ENCODE data around the gene CNRIP1.

The CNRIP1 gene

DNA sequence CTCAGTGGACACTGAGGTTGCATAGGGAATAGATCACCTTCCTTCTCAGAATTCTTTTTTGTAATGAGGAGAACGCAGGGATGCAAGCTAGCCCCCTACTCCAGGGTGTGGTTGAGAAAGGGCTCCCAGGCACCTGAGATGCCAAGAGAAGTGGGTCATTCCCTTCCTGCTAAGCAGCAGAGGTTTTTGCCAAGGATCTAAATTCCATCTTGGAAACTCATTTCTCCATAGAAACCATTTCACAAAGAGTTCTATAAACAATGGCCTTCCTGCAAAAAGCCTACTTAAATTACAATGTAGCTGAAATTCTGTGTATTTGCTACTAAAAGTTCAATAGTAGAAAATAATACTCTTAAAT lies 63.7 kb downstream of the CNRIP1 start:
- Histone ChIP-seq H3K4me3 (ENCODE audit: low read depth in 1 of 2, low read length in 2 of 2) (no peak overlapping the region), H3K27me3 (ENCODE audit: control insufficient read depth in 1 of 2, insufficient read depth in 2 of 2, low read length in 2 of 2) (no peaks in the 10 kb centered on the region), H3K4me1 (ENCODE audit: insufficient read depth, low read length) (peaks cover 8% of the 10 kb centered on the region), H3K27ac (ENCODE audit: low read depth, low read length) (no peak overlapping the region), H3K9ac (ENCODE audit: low read length) (no peak overlapping the region), H3K9me3 (ENCODE audit: low read length) (no peaks in the 10 kb centered on the region), H3K36me3 (ENCODE audit: insufficient read depth, low read length) (no peaks in the 10 kb centered on the region)

DNA sequence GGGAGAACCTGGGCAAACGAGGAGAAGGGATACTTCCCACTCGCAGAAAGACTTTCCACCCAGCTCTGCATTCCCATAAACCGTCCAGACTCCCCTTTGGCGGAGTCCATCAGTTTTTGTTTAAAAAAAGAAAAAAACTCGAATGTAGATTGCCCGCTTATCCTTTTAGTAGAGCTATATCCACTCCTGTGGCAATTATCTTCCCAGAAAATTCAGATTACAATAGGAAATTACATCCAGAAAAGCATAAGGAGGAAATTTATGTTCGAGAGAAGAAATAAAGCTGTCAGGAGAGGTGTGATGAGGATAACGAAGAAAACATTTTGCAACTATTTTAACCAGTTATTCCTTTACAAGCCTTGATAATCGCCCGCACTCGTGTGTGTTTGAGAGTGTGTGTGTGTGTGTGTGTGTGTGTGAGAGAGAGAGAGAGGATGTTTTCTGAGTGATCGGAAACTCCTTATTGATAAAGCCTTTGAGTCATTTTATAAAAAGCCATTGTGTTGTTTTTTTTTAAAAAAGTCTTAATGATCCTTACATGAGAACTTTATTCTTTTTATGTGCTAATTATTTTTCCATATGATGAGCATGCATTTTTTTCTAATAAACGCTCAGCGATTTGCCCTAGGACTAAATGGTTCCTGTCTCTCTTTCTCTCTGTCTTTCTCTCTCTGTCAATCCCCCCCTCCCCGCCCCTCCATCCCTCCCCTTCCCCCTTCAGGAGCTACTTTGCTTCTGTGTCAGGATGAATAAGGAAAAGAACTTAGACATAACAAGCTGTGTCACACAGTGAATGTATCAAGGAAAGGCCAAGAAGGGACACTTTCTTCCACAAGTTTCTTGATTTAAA lies 66.3 kb downstream of the CNRIP1 start:
- H3K9ac ChIP-seq (ENCODE audit: low read length): peak overlapping the region; percentile 82
- no peaks in the 10 kb centered on the region for H3K36me3 ChIP-seq (ENCODE audit: insufficient read depth, low read length)
- no peaks in the 10 kb centered on the region for H3K27me3 ChIP-seq (ENCODE audit: control insufficient read depth in 1 of 2, insufficient read depth in 2 of 2, low read length in 2 of 2)
- peaks cover 30% of the 10 kb centered on the region for H3K4me1 ChIP-seq (ENCODE audit: insufficient read depth, low read length)
- H3K9me3 ChIP-seq (ENCODE audit: low read length): no peaks in the 10 kb centered on the region
- H3K4me3 ChIP-seq (ENCODE audit: low read depth in 1 of 2, low read length in 2 of 2): peak overlapping the region; percentile 58 to 80
- H3K27ac ChIP-seq (ENCODE audit: low read depth, low read length): peak overlapping the region; percentile 88

DNA sequence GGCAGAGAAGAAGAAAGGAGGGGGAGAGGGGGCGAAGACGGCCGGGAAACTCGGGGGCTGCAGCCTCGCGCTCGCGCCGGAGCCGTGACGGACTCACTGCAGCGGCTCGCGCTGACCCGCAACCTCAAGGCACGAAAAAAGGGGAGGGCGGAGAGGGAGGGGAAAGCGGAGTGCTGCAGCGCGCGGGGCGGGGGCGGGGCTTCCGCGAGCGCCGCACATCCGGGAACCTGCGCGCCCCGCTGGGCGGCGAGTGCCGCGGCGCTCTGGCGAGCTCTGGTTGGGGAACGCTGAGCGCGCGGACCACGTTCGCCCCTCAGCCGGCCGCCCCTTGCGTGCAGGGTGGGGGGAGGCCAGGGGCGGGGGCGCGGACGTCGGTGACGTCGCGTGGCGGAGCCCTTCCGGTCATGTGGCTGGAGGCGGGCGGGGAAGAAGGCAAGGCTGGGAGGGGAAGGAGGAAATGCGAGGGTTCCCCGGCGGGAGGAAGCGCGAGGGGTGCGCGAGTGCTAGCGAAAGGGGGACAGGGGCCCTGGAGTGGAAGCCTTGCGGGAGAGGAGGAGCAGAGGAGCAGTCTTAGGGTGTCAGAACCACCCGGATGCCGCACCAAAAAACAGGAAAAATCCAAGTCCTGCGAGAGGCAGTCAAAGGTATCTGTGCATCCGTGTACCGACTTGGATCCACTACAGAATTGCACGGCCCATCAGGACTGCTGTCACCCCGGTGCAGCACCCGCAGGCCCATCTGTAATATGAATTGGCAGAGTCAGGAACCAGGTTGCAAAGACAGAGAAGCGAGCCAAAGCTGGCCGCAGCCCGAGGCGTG lies 67.1 kb downstream of the CNRIP1 start, which contains the start of gene PPP3R1:
Gene PPP3R1 (minus strand): TSS at position 133 of the 819 bp plus-strand sequence. CDS start 405 bp downstream, outside the sequence.
- Histone ChIP-seq H3K27ac (ENCODE audit: low read depth, low read length) (peak within 1 kb of the TSS; percentile 96), H3K9me3 (ENCODE audit: low read length) (no peaks in the 10 kb centered on the region), H3K36me3 (ENCODE audit: insufficient read depth, low read length) (no peaks in the 10 kb centered on the region), H3K4me3 (ENCODE audit: low read depth in 1 of 2, low read length in 2 of 2) (peak within 1 kb of the TSS; percentile 92 to 94), H3K9ac (ENCODE audit: low read length) (peak within 1 kb of the TSS; percentile 98), H3K4me1 (ENCODE audit: insufficient read depth, low read length) (peaks cover 38% of the 10 kb centered on the region), H3K27me3 (ENCODE audit: control insufficient read depth in 1 of 2, insufficient read depth in 2 of 2, low read length in 2 of 2) (no peaks in the 10 kb centered on the region)

DNA sequence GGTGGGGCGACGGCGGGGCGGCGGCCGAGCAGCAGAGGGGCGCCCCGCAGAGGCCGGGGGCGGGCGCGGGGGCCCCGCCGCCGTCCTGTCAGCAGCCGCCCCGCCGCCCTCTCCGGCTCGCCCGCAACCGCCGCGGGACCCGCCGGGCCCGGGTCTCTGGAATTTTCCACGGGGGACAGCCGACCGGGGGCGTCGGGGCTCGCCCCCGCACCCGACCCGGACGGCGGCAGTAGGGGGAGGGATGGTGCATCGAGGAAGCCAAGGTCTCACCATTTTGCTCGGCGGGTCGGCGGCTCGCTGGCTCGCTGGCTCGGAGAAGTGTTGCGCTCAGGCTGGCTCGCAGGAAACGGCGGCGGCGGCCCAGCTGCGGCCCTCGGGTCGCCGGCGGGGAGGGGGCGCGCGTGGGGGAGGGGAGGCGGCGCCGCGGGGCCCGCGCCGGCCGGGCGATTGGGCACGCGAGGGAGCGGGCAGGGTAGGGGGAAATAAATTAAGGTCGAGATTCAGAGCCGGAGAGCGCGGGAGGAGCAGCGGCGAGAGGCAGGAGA lies 67.8 kb downstream of the CNRIP1 start:
- Histone ChIP-seq H3K4me3 (ENCODE audit: low read depth in 1 of 2, low read length in 2 of 2) (peak overlapping the region; percentile 38 to 94), H3K9me3 (ENCODE audit: low read length) (no peaks in the 10 kb centered on the region), H3K9ac (ENCODE audit: low read length) (no peak overlapping the region), H3K27me3 (ENCODE audit: control insufficient read depth in 1 of 2, insufficient read depth in 2 of 2, low read length in 2 of 2) (no peaks in the 10 kb centered on the region), H3K4me1 (ENCODE audit: insufficient read depth, low read length) (peaks cover 40% of the 10 kb centered on the region), H3K27ac (ENCODE audit: low read depth, low read length) (peak overlapping the region; percentile 96), H3K36me3 (ENCODE audit: insufficient read depth, low read length) (no peaks in the 10 kb centered on the region)

DNA sequence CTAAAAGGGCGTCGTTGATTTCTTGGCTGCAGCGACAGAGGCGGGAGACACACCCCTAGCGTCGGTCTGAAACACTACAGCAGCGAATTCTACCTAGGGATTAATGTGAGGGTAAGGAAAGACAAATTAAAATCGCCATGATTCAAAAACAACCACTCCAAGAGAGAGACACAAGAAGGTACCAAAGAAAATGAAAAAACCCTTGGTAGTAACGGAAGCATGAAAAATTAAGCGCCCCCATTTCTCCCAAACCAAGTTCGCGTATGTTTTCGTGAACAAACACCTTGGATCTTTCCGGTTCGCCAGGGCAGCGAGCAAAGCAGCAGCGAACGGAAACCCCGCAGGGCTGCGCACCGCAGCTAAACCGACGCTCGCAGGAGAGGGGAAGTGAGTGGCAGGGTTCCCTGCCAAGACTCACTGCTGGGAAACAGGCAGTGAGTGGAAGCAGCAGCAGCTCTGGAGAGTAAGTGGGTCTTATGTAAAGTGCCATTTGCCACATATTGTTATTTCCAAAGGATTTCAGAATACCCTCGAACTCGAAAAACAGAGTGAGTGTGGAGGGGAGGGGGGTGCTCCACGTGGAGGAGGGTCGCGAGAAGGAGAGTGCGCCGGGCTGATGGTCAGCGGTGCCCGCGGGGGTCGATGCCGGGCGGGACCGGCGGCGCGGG lies 68.4 kb downstream of the CNRIP1 start:
- Histone ChIP-seq H3K36me3 (ENCODE audit: insufficient read depth, low read length) (no peaks in the 10 kb centered on the region), H3K27me3 (ENCODE audit: control insufficient read depth in 1 of 2, insufficient read depth in 2 of 2, low read length in 2 of 2) (no peaks in the 10 kb centered on the region), H3K9ac (ENCODE audit: low read length) (peak overlapping the region; percentile 98), H3K9me3 (ENCODE audit: low read length) (no peaks in the 10 kb centered on the region), H3K27ac (ENCODE audit: low read depth, low read length) (peak overlapping the region; percentile 96), H3K4me3 (ENCODE audit: low read depth in 1 of 2, low read length in 2 of 2) (peak overlapping the region; percentile 92 to 94), H3K4me1 (ENCODE audit: insufficient read depth, low read length) (peaks cover 46% of the 10 kb centered on the region)

DNA sequence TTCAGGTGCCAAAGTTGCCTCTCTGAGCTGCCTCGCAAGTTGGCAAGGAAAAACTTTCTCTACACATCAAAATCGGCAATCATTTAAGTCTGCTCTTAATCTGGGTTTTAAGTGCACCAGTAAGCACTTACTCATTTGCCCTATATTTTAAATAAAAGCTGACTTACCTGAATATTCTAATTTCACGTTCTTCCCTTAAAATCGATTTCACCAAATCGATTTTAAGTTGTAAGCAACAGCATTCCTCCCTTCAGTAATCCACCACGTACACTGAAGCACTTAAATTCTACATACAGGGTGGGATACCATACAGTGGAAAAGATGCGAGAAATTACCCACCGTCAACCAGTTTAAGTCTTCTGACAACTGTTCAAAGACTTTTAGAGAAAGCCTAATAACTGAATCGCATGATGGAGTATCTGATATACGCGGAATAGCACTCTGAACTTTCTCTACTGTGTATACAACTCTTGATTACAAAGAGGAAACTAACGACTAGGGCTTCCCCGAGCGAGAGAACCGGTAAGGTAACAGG lies 69.0 kb downstream of the CNRIP1 start:
- Histone ChIP-seq H3K36me3 (ENCODE audit: insufficient read depth, low read length) (no peaks in the 10 kb centered on the region), H3K27ac (ENCODE audit: low read depth, low read length) (peak overlapping the region; percentile 96), H3K9me3 (ENCODE audit: low read length) (no peaks in the 10 kb centered on the region), H3K4me1 (ENCODE audit: insufficient read depth, low read length) (peaks cover 52% of the 10 kb centered on the region), H3K27me3 (ENCODE audit: control insufficient read depth in 1 of 2, insufficient read depth in 2 of 2, low read length in 2 of 2) (no peaks in the 10 kb centered on the region), H3K4me3 (ENCODE audit: low read depth in 1 of 2, low read length in 2 of 2) (peak overlapping the region; percentile 92 to 94), H3K9ac (ENCODE audit: low read length) (peak overlapping the region; percentile 98)

DNA sequence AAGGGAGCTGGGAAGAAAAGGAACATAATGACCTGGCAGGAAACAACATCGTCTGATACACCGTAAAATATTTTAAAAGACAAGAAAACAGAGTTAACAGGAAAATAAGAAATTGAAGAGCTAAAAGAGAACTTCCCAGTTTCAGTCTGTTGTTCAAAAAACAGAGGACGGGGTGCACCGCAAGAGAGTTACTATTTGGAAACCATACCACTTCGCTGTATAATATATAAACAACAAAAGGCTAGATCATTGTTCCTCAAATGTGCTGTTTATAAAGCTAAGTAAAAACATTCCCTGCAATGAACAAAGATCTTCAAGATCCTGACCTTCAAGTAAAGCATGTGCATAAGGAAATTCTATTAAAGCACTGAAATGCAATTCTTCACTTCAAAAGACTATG lies 69.6 kb downstream of the CNRIP1 start:
- Histone ChIP-seq H3K4me3 (ENCODE audit: low read depth in 1 of 2, low read length in 2 of 2) (peak overlapping the region in 1 of 2 donors; percentile 92), H3K27me3 (ENCODE audit: control insufficient read depth in 1 of 2, insufficient read depth in 2 of 2, low read length in 2 of 2) (no peaks in the 10 kb centered on the region), H3K9me3 (ENCODE audit: low read length) (no peaks in the 10 kb centered on the region), H3K36me3 (ENCODE audit: insufficient read depth, low read length) (no peaks in the 10 kb centered on the region), H3K27ac (ENCODE audit: low read depth, low read length) (peak overlapping the region; percentile 96), H3K4me1 (ENCODE audit: insufficient read depth, low read length) (peaks cover 57% of the 10 kb centered on the region), H3K9ac (ENCODE audit: low read length) (peak overlapping the region; percentile 98)

DNA sequence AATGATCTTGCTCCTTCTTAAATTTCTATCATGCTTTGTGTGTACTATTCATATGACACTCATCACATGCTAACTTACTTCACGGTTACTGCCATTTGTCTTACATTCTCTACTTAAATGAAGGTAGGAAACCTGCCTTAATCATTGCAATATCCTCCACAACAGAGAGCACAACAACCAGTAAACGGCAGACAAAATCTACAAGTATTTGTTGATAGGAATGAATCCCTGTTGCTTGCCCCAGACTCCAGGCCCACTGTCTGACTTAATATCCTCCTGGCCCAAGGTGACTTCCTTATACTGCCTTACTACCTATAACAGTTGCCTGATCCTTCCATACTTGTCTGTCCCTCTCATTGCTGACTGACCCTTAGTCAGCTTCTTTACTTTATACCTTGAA lies 70.9 kb downstream of the CNRIP1 start:
- Histone ChIP-seq H3K9ac (ENCODE audit: low read length) (no peak overlapping the region), H3K27me3 (ENCODE audit: control insufficient read depth in 1 of 2, insufficient read depth in 2 of 2, low read length in 2 of 2) (no peaks in the 10 kb centered on the region), H3K4me1 (ENCODE audit: insufficient read depth, low read length) (peaks cover 67% of the 10 kb centered on the region), H3K4me3 (ENCODE audit: low read depth in 1 of 2, low read length in 2 of 2) (no peak overlapping the region), H3K36me3 (ENCODE audit: insufficient read depth, low read length) (no peaks in the 10 kb centered on the region), H3K9me3 (ENCODE audit: low read length) (no peaks in the 10 kb centered on the region), H3K27ac (ENCODE audit: low read depth, low read length) (no peak overlapping the region)

DNA sequence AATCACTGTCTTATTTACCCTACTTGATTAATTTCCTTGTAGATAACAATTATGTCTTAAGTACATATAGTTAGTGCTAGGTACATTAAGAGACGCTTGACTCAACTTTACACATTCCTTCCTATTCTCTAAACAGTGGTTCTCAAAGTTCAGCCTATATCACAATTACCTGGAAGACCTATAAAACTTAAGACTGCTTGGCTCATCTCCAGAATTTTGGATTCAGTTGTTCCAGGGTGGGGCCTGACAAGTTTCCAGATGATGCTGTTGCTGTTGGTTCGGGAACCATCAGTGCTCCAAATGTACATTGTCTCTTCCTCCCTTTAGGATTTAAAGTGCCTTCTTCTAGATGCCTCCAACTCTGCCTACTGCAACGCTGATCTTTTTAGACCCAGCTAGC lies 71.4 kb downstream of the CNRIP1 start:
- Histone ChIP-seq H3K36me3 (ENCODE audit: insufficient read depth, low read length) (no peaks in the 10 kb centered on the region), H3K27me3 (ENCODE audit: control insufficient read depth in 1 of 2, insufficient read depth in 2 of 2, low read length in 2 of 2) (no peaks in the 10 kb centered on the region), H3K4me3 (ENCODE audit: low read depth in 1 of 2, low read length in 2 of 2) (no peak overlapping the region), H3K9me3 (ENCODE audit: low read length) (no peaks in the 10 kb centered on the region), H3K27ac (ENCODE audit: low read depth, low read length) (no peak overlapping the region), H3K9ac (ENCODE audit: low read length) (no peak overlapping the region), H3K4me1 (ENCODE audit: insufficient read depth, low read length) (peaks cover 65% of the 10 kb centered on the region)

DNA sequence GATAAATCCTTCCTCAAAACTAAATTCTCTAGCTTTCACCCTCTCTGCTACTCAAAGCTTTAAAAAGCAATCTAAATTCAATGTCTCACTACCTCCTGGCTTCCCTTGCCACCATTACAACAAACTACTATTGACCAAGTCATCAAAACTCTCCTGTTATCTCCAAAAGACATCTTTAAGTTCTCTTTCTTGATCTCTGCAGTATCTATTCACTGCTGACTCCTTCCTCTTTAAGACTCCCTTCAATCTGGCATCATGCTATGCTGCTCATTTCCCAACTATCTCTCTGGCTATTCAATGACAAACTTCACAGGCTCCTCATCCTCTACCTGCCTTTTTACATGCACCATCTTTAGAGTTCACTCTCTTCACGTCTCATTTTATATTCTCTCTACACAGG lies 73.4 kb downstream of the CNRIP1 start:
- Histone ChIP-seq H3K4me3 (ENCODE audit: low read depth in 1 of 2, low read length in 2 of 2) (no peak overlapping the region), H3K27ac (ENCODE audit: low read depth, low read length) (no peak overlapping the region), H3K27me3 (ENCODE audit: control insufficient read depth in 1 of 2, insufficient read depth in 2 of 2, low read length in 2 of 2) (no peaks in the 10 kb centered on the region), H3K9ac (ENCODE audit: low read length) (no peak overlapping the region), H3K9me3 (ENCODE audit: low read length) (no peaks in the 10 kb centered on the region), H3K4me1 (ENCODE audit: insufficient read depth, low read length) (peaks cover 72% of the 10 kb centered on the region), H3K36me3 (ENCODE audit: insufficient read depth, low read length) (no peaks in the 10 kb centered on the region)

DNA sequence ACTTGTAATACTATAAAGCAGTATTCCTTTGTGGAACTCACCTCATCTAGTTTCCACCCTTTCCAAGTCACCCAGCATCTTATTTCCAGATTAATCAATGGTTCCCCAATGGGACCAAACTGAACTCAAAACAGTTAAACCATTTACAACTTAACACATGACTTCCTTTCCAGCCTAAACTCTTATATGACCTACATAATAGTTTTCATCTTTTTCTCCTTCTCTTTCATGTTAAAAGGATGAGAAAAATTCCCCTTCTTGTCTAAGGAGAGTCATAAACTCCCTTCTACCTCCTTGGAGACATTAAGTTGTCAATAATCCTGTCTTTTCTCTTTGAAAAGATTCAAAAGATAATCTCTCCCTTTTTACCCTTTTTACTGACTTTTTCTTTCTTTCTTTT lies 74.1 kb downstream of the CNRIP1 start:
- no peak overlapping the region for H3K9ac ChIP-seq (ENCODE audit: low read length)
- H3K27me3 ChIP-seq (ENCODE audit: control insufficient read depth in 1 of 2, insufficient read depth in 2 of 2, low read length in 2 of 2): no peaks in the 10 kb centered on the region
- H3K9me3 ChIP-seq (ENCODE audit: low read length): no peaks in the 10 kb centered on the region
- H3K27ac ChIP-seq (ENCODE audit: low read depth, low read length): no peak overlapping the region
- peaks cover 72% of the 10 kb centered on the region for H3K4me1 ChIP-seq (ENCODE audit: insufficient read depth, low read length)
- no peak overlapping the region for H3K4me3 ChIP-seq (ENCODE audit: low read depth in 1 of 2, low read length in 2 of 2)
- H3K36me3 ChIP-seq (ENCODE audit: insufficient read depth, low read length): no peaks in the 10 kb centered on the region

Measured in muscle layer of colon (tissue), 2 donors.